Measurements from ENCODE around the gene ATXN3. TPM values are rescaled to one million over a fixed set of nuclear protein-coding genes. Genes with fewer than 3 reads are reported as not detected.

The ATXN3 gene
- 25.9 and 30.2 TPM in 2 replicates for total RNA-seq
- long read RNA-seq, full-length matches to known transcripts: 25 of 35 reads
- long read RNA-seq, partial matches to known transcripts: 3 of 35 reads
- long read RNA-seq, other reads (novel, unspliced or antisense): 7 of 35 reads

DNA sequence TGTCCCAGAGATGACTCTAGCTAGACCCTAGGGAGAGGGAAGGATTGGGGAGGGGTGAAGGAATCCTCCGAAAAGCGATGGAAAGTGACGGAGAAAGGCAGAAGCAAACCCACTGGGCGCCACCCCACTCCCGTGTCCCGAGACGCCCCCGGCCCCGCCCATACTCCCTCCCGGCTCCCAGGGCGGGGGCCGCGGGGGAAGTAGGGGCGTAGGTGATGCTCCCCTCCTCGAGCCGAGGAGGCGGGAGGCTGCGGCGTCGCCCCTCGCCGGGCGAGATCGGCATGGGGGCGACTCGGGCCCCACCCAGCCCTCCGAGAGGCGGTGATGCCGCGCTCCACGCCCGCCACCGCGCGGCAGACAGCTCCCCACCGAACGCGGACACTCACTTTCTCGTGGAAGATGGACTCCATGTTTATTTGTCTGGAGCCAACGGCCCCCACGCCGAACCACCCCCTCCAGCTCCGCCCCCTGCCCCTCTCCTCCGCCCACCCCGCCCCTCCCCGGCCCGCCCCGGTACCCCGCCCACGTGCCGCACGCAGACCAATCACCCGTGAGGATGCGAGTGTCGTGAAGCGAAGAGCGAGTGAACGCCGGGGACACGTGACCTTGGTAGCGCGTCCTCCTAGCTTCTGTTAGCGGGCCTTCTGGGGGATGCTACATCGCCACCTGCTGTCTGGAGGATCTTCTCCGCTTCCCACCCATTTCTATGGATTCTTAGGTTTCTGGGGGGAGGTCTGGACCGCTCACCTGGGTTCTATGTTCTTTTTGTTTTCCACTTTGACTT lies at the start of gene ATXN3:
Gene ATXN3 (minus strand): TSS at position 440 of the 784 bp plus-strand sequence. CDS start 30 bp downstream, at position 410.
- H3K27ac Mint-ChIP-seq (ENCODE audit: unreplicated experiment): peak within 1 kb of the TSS; percentile 83
- peak within 1 kb of the TSS; percentile 95 for H3K4me3 Mint-ChIP-seq
- no peaks in the 10 kb centered on the region for H3K9me3 Mint-ChIP-seq
- peak; percentile 85 for DNase-seq (ENCODE audit: low read depth, low spot score)
- peaks cover 2% of the 10 kb centered on the region for H3K27me3 Mint-ChIP-seq (ENCODE audit: low read depth)
- no peaks in the 10 kb centered on the region for H3K36me3 Mint-ChIP-seq (ENCODE audit: low read depth)
- H3K4me1 Mint-ChIP-seq: peaks cover 40% of the 10 kb centered on the region
- TF ChIP-seq, protein P1, sequence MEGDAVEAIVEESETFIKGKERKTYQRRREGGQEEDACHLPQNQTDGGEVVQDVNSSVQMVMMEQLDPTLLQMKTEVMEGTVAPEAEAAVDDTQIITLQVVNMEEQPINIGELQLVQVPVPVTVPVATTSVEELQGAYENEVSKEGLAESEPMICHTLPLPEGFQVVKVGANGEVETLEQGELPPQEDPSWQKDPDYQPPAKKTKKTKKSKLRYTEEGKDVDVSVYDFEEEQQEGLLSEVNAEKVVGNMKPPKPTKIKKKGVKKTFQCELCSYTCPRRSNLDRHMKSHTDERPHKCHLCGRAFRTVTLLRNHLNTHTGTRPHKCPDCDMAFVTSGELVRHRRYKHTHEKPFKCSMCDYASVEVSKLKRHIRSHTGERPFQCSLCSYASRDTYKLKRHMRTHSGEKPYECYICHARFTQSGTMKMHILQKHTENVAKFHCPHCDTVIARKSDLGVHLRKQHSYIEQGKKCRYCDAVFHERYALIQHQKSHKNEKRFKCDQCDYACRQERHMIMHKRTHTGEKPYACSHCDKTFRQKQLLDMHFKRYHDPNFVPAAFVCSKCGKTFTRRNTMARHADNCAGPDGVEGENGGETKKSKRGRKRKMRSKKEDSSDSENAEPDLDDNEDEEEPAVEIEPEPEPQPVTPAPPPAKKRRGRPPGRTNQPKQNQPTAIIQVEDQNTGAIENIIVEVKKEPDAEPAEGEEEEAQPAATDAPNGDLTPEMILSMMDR (conservative IDR thresholded peaks at IDR 0.05): peak; percentile 75

DNA sequence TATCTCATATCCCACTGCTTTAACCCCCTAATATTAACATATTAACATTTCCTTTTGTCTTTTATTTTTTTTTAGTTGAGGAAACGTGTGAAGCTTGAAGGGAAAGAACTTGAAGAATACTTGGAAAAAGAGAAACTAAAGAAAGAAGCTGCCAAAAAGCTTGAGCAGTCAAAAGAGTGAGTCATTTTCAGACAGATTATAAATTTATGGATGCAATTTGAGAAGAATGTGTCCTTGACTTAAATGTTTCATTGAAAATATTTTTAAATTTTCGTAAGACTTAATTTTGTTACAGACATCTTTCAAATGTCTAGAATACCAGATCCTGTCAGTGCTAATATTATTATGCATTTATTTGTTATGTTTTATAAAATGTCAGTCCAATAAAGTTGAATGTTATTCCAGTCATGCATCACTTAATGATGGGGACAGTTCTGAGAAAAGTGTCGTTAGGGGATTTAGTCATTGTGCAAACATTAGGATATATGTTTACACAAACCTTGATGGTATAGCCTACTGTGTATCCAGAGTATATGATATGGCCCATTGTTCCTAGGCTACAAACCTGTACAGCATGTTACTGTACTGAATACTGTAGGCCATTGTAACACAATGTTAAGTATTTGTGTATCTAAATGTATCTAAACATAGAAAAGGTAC lies 48.0 kb upstream of the ATXN3 start:
- no peak overlapping the region for H3K4me3 Mint-ChIP-seq
- no peaks in the 10 kb centered on the region for H3K9me3 Mint-ChIP-seq
- H3K4me1 Mint-ChIP-seq: no peaks in the 10 kb centered on the region
- no peak overlapping the region for H3K27ac Mint-ChIP-seq (ENCODE audit: unreplicated experiment)
- DNase-seq (ENCODE audit: low read depth, low spot score): no peak
- H3K27me3 Mint-ChIP-seq (ENCODE audit: low read depth): no peaks in the 10 kb centered on the region
- H3K36me3 Mint-ChIP-seq (ENCODE audit: low read depth): peaks cover 14% of the 10 kb centered on the region
- TF ChIP-seq, protein P1 (conservative IDR thresholded peaks at IDR 0.05): no peak

DNA sequence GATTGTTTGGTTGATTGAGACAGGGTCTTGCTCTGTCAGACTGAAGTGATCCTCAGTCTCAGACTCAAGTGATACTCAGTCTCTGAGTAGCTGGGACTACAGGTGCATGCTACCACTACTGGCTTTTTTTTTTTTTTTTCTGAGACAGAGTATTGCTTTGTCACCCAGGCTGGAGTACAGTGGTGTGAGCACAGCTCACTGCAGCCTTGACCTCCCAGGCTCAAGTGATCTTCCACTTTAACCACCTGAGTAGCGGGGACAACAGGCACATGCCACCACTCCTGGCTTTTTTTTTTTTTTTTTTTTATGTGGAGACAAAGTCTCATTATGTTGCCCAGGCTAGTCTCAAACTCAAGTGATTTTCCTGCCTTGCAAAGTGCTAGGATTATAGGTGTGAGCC lies 47.2 kb upstream of the ATXN3 start:
- Mint-ChIP-seq H3K4me3 (no peak overlapping the region), H3K36me3 (ENCODE audit: low read depth) (peaks cover 17% of the 10 kb centered on the region), H3K27ac (ENCODE audit: unreplicated experiment) (no peak overlapping the region), H3K27me3 (ENCODE audit: low read depth) (no peaks in the 10 kb centered on the region), H3K9me3 (no peaks in the 10 kb centered on the region), H3K4me1 (no peaks in the 10 kb centered on the region)
- TF ChIP-seq, protein P1 (conservative IDR thresholded peaks at IDR 0.05): no peak
- DNase-seq (ENCODE audit: low read depth, low spot score): no peak

DNA sequence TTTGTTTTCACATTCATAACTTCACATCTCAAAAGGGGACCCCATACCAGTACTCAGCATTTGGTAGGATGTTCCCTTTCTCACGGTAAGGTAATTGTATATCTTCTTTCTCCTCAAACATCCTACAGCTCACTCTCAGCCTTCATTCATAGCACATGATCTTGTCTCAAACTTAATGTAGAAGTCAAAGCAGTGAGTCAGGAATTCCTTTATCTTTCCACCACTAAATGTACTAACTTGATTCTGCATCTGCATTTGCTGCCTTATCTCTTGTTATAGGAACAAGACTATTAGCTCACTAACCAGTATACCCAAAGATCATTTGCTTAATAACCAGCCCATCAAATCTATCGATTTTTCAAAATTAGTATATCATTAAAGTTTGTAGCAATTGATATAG lies 38.3 kb upstream of the ATXN3 start:
- Mint-ChIP-seq H3K36me3 (ENCODE audit: low read depth) (peaks cover 17% of the 10 kb centered on the region), H3K27me3 (ENCODE audit: low read depth) (no peaks in the 10 kb centered on the region), H3K4me3 (no peak overlapping the region), H3K27ac (ENCODE audit: unreplicated experiment) (no peak overlapping the region), H3K4me1 (no peaks in the 10 kb centered on the region), H3K9me3 (no peaks in the 10 kb centered on the region)
- TF ChIP-seq, protein P1 (conservative IDR thresholded peaks at IDR 0.05): no peak
- no peak for DNase-seq (ENCODE audit: low read depth, low spot score)

DNA sequence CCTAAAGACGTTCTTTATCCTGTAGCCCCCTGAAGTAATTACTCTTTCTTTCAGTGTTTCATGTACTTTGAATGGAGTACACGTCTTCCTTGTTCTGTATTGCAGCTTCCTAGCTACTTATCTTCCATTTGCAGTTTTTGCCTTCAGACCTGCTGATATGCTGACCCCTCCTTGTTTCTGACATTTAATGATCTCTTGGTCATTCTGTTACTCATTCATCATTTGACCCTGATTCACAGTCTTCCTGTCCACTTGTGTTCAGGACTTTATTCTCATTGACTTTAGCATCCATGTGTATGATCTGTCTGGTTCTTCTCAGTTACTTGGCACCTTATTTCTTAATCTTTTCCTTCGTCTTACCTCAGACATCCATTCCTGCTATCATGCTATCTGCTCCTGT lies 37.6 kb upstream of the ATXN3 start:
- Mint-ChIP-seq H3K36me3 (ENCODE audit: low read depth) (peaks cover 15% of the 10 kb centered on the region), H3K4me3 (no peak overlapping the region), H3K4me1 (no peaks in the 10 kb centered on the region), H3K27ac (ENCODE audit: unreplicated experiment) (no peak overlapping the region), H3K9me3 (no peaks in the 10 kb centered on the region), H3K27me3 (ENCODE audit: low read depth) (no peaks in the 10 kb centered on the region)
- TF ChIP-seq, protein P1 (conservative IDR thresholded peaks at IDR 0.05): no peak
- no peak for DNase-seq (ENCODE audit: low read depth, low spot score)
